Neural progenitor cell (in vitro differentiated cells): ENCODE results near the gene SKI.

Experiments used
- EZH2 ChIP-seq: fragments of 200-600 bp; sonication (generic); IDR thresholded peaks from 2 replicates; pipeline ENCODE4 v1.6.1; 2017; ENCODE audit warnings: antibody characterized with exemption, mild to moderate bottlenecking, moderate library complexity
- EZH2phosphoT487 ChIP-seq: fragments of 200-600 bp; sonication (generic); IDR thresholded peaks from 2 replicates; pipeline ENCODE4 v1.6.1; 2017; ENCODE audit warnings: antibody characterized with exemption
- TF ChIP-seq, protein P1 (sequence below): fragments of 200-600 bp; sonication (generic); IDR thresholded peaks from 2 replicates; pipeline ENCODE4 v1.5.1; 2017; ENCODE audit warnings: antibody characterized with exemption, mild to moderate bottlenecking

DNA sequence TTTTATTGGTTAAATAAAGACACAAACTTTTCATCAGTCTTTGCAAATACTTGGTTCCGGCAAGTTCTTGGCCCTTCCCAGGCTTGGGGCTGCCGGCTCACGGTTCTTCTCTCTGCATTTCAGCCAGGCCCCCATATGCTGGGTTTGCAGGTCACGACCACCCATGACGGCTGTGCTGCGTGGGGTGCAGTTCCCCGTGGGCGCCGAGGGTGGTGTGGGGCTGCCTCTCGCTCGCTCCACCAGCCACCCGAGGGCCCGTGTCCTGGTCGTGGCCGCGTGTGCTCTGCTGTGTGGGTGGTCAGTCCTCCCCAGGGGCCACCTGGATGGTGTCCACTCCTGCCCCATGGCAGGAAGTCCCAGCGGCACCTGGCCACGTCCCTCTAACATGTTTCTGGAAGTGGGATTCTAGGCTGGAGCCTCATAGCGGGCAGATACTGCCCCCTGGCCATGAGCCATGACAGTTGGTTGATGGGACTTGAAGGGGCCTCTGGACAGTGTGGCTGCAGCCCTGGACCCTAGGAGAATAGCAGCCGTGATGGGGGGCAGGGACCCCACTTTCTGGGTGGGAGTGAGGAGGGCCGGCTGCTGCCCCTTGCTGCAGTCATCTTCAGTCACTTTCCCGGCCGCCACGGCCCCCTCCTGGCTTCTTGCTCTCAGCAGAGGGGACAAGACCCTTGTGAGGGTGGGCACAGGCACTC, 46.3 kb downstream of the SKI start:
- TF ChIP-seq, protein P1, sequence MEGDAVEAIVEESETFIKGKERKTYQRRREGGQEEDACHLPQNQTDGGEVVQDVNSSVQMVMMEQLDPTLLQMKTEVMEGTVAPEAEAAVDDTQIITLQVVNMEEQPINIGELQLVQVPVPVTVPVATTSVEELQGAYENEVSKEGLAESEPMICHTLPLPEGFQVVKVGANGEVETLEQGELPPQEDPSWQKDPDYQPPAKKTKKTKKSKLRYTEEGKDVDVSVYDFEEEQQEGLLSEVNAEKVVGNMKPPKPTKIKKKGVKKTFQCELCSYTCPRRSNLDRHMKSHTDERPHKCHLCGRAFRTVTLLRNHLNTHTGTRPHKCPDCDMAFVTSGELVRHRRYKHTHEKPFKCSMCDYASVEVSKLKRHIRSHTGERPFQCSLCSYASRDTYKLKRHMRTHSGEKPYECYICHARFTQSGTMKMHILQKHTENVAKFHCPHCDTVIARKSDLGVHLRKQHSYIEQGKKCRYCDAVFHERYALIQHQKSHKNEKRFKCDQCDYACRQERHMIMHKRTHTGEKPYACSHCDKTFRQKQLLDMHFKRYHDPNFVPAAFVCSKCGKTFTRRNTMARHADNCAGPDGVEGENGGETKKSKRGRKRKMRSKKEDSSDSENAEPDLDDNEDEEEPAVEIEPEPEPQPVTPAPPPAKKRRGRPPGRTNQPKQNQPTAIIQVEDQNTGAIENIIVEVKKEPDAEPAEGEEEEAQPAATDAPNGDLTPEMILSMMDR: no peak
- TF ChIP-seq EZH2: no peak
- TF ChIP-seq EZH2phosphoT487: no peak
